HG03108 (cell line): ENCODE data around the gene NFAT5.
"Not testable (repeated sequence)": the region's sequence is repeated elsewhere in the genome, so short reads cannot be mapped to it uniquely, and the experiment has no call there.

Experiments used
- ATAC-seq: cut with Tn5 transposase; IDR thresholded peaks from one replicate; pipeline ENCODE4 v1.9.1; 2021; ENCODE audit warnings: moderate library complexity; ENCODE audit not compliant: unreplicated experiment

Gene NFAT5

GRCh38 chr16:69565671-69566239 is at the start of gene NFAT5:
NFAT5 (plus strand) TSS chr16:69565966; CDS start chr16:69566302, 336 bp downstream.
- ATAC-seq: peak; percentile 44

- not testable (repeated sequence) for ATAC-seq
Observed at GRCh38 chr16:69517914-69518313, 47.9 kb upstream of the NFAT5 start.

GRCh38 chr16:69520413-69520799 is 45.4 kb upstream of the NFAT5 start:
- no peak for ATAC-seq

GRCh38 chr16:69520800-69521602 is 44.8 kb upstream of the NFAT5 start:
- ATAC-seq: peak; percentile 71

GRCh38 chr16:69522041-69522578 is 43.7 kb upstream of the NFAT5 start:
- ATAC-seq: no peak

GRCh38 chr16:69522732-69523404 is 42.9 kb upstream of the NFAT5 start:
- ATAC-seq: no peak

- ATAC-seq: no peak
Observed at GRCh38 chr16:69523566-69524305, 42.0 kb upstream of the NFAT5 start.

GRCh38 chr16:69526831-69527655 is 38.7 kb upstream of the NFAT5 start:
- ATAC-seq: no peak

GRCh38 chr16:69531988-69532387 is 33.8 kb upstream of the NFAT5 start:
- ATAC-seq: no peak

- ATAC-seq: no peak
Observed at GRCh38 chr16:69532641-69533455, 32.9 kb upstream of the NFAT5 start.

GRCh38 chr16:69534720-69535119 is 31.0 kb upstream of the NFAT5 start:
- ATAC-seq: no peak

- ATAC-seq: no peak
Observed at GRCh38 chr16:69535123-69536050, 30.4 kb upstream of the NFAT5 start.

- no peak for ATAC-seq
Observed at GRCh38 chr16:69537706-69538080, 28.1 kb upstream of the NFAT5 start.

GRCh38 chr16:69538808-69539207 is 27.0 kb upstream of the NFAT5 start:
- ATAC-seq: no peak

- no peak for ATAC-seq
Observed at GRCh38 chr16:69542974-69543373, 22.8 kb upstream of the NFAT5 start.

- no peak for ATAC-seq
Observed at GRCh38 chr16:69544088-69544487, 21.7 kb upstream of the NFAT5 start.

GRCh38 chr16:69546663-69547062 is 19.1 kb upstream of the NFAT5 start:
- not testable (repeated sequence) for ATAC-seq

GRCh38 chr16:69553332-69553731 is 12.4 kb upstream of the NFAT5 start:
- no peak for ATAC-seq
